HG03064 (cell line): ENCODE data around the gene CXorf51A.
"Not testable (repeated sequence)": the region's sequence is repeated elsewhere in the genome, so short reads cannot be mapped to it uniquely, and the experiment has no call there.

ENCODE experiments used
- ATAC-seq: cut with Tn5 transposase; IDR thresholded peaks from one replicate; pipeline ENCODE4 v1.9.1; 2021; ENCODE audit warnings: low read depth; ENCODE audit not compliant: unreplicated experiment

Gene CXorf51A

GRCh38 chrX:146814644-146815043 lies at the start of gene CXorf51A:
TSS of gene CXorf51A (minus strand) at chrX:146814744. CDS start at chrX:146814723, 21 bp downstream.
- ATAC-seq = not testable (repeated sequence)

- ATAC-seq = no peak
These were observed 49.0 kb upstream of the CXorf51A start for GRCh38 chrX:146863566-146863965.

GRCh38 chrX:146854281-146854680 lies 39.7 kb upstream of the CXorf51A start:
- ATAC-seq = no peak

- ATAC-seq = no peak
These were observed 17.4 kb upstream of the CXorf51A start for GRCh38 chrX:146831994-146832393.

- not testable (repeated sequence) for ATAC-seq
These were observed 5.1 kb downstream of the CXorf51A start, which contains the start of gene CXorf51B for GRCh38 chrX:146809471-146809870. TSS of gene CXorf51B (plus strand) at chrX:146809771. CDS start at chrX:146809792, 21 bp downstream.
